ENCODE results near the gene CKAP5. TPM values are rescaled to one million over a fixed set of nuclear protein-coding genes. Genes with fewer than 3 reads are reported as not detected.
A peak's percentile ranks its signal among the peaks of the same experiment; 100 is the strongest.

CKAP5 gene
- total RNA-seq, 2 donors from 2014 or later, result 30.9 to 43.2 TPM

DNA sequence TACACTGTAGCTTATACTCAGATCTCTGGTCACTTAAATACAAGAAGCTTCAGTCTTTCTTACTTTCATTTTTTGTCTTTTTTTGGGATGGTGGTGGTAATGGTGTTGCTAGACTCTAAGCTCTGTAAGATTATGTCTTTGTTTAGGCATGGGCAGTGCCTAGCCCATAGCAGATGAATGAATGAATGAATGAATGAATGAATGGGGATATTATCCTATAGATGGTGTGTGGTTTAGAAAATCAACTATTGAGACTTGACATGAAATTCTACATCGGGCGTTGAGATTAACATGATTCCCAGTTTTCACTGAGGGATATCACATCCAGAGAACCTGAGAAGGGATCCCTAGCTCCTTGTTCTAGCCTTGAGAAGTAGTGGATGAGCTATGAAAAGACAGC is 9.8 kb upstream of the CKAP5 start:
- no peak for TF ChIP-seq CTCF (IDR thresholded peaks at IDR 0.05)
- no peaks in the 10 kb centered on the region for H3K9me3 ChIP-seq
- no peaks in the 10 kb centered on the region for H3K4me1 ChIP-seq
- no peaks in the 10 kb centered on the region for H3K27me3 ChIP-seq
- no peak overlapping the region for H3K4me3 ChIP-seq
- H3K36me3 ChIP-seq, result peaks cover 12% of the 10 kb centered on the region
- no peak for DNase-seq (ENCODE audit: low spot score)
- H3K27ac ChIP-seq, result no peak overlapping the region

GRCh38 chr11:46855167-46855566 is 9.1 kb upstream of the CKAP5 start:
- Histone ChIP-seq H3K36me3 (peaks cover 12% of the 10 kb centered on the region), H3K27me3 (no peaks in the 10 kb centered on the region), H3K9me3 (no peaks in the 10 kb centered on the region), H3K4me3 (no peak overlapping the region), H3K4me1 (no peaks in the 10 kb centered on the region), H3K27ac (no peak overlapping the region)
- no peak for DNase-seq (ENCODE audit: low spot score)
- no peak for TF ChIP-seq CTCF (IDR thresholded peaks at IDR 0.05)

DNA sequence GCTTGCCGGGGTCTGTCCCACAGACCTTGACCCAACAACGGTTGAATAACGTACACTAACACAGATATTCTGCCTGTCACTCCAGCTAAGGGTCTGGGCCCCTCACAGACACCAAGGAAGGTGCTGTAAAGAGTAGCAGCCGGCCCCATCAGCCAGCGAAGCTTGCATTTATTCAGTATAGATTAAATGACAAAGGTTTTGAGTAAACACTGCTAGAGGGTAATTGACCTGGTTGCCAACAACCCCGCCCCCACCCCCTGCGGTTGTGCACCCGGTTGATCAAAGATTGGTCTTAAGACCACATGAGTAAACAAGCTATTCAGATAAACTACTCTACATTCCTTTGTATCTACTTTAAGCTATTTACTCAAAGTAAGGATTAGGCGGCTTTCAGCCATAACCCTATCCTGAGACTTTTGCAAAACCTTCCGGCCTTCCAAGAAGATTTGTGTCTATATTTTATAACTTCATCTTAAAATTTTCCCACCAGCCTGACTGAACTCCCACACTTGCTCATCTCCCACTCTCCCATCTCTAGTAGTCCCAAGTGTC is 4.8 kb upstream of the CKAP5 start:
- Histone ChIP-seq H3K36me3 (no peaks in the 10 kb centered on the region), H3K4me3 (no peak overlapping the region), H3K27ac (no peak overlapping the region), H3K9me3 (no peaks in the 10 kb centered on the region), H3K4me1 (peaks cover 0 to 4% of the 10 kb centered on the region in 2 donors), H3K27me3 (no peaks in the 10 kb centered on the region)
- TF ChIP-seq CTCF (IDR thresholded peaks at IDR 0.05), result no peak
- no peak for DNase-seq (ENCODE audit: low spot score)

DNA sequence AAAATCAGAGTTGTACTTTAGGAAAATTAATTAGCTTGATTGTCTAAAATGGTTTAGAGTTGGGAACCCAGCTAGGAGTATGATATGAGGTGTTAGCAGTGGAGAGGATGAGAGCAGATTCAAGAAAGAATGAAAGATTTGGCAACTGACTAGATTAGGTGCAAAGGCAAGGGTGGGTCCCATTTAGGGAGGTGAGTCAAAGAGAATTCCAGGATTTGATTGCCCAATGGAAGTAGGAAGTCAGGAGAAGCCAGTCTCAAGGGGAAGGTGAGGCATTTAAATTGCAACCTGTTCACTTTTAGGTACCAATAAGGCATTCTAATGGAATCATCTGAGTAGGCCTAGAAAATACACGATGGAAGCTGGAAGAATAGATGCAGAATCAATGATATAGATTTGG is 3.6 kb upstream of the CKAP5 start:
- Histone ChIP-seq H3K4me3 (no peak overlapping the region), H3K27ac (no peak overlapping the region), H3K27me3 (no peaks in the 10 kb centered on the region), H3K4me1 (peaks cover 0 to 13% of the 10 kb centered on the region in 2 donors), H3K9me3 (no peaks in the 10 kb centered on the region), H3K36me3 (no peaks in the 10 kb centered on the region)
- DNase-seq (ENCODE audit: low spot score), result no peak
- no peak for TF ChIP-seq CTCF (IDR thresholded peaks at IDR 0.05)

DNA sequence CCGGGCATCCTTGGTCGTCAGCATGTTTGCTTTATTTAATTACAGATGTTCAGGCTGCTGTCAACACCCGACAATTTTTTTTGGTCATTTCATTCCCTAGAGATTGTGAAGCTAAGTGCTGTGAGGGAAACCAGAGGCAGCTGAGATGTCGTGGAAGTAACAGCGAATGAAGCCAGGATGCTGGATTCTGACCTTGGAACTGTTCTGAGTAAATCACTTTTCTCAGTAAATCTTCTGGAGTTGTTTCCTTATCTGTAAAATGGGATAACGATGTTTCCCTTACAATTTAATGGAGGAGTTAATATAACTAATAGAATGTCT is 390 bp upstream of the CKAP5 start:
- H3K27me3 ChIP-seq, result no peaks in the 10 kb centered on the region
- H3K27ac ChIP-seq, result peak overlapping the region in 1 of 2 donors; percentile 84
- peaks cover 0 to 15% of the 10 kb centered on the region in 2 donors for H3K4me1 ChIP-seq
- no peak for DNase-seq (ENCODE audit: low spot score)
- no peaks in the 10 kb centered on the region for H3K9me3 ChIP-seq
- H3K36me3 ChIP-seq, result no peaks in the 10 kb centered on the region
- peak overlapping the region; percentile 90 to 96 for H3K4me3 ChIP-seq
- TF ChIP-seq CTCF (IDR thresholded peaks at IDR 0.05), result no peak

GRCh38 chr11:46845440-46845739 is 690 bp downstream of the CKAP5 start:
- H3K4me1 ChIP-seq, result peaks cover 0 to 25% of the 10 kb centered on the region in 2 donors
- H3K27ac ChIP-seq, result peak overlapping the region; percentile 78 to 84
- H3K4me3 ChIP-seq, result peak overlapping the region; percentile 90 to 96
- TF ChIP-seq CTCF (IDR thresholded peaks at IDR 0.05), result no peak
- H3K9me3 ChIP-seq, result no peaks in the 10 kb centered on the region
- no peak for DNase-seq (ENCODE audit: low spot score)
- H3K36me3 ChIP-seq, result no peaks in the 10 kb centered on the region
- no peaks in the 10 kb centered on the region for H3K27me3 ChIP-seq
